ENCODE data around the gene ARL8B.
A peak's percentile ranks its signal among the peaks of the same experiment; 100 is the strongest.

The ARL8B gene

DNA sequence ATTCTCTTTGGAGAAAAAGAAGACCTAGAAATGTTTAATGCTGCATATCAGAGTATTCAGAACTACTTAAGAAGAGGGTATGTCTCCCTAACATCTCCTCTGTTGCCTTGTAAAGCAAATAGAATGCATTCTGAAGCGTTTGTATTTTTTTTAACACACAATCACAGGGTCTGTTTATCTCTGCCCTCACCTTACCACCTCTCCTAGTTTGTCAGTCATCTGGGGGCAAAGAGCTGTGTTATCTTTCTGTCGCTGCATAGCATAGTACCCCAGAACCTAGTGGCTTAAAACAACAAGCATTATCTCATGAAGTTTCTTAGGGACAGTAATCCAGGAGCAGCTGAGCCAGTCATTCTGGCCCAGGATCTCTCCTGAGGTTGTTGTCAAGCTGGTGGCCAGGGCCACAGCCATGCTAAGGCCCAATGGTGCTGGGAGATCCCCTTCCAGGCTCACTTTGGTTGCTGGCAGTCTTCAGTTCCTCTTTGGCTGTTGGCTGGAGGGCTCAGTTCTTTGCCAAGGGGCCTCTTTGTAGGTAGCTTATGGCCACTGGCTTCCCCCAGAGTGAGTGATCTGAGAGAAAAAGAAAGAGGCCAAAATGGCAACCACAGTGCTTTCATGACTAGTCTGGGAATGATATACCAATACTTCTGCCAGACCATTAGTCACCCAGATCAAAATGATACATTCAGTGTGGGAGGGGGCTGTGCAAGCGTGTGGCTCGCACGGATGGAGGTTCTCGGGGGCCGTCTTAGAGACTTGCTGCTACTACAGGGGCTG, 83.3 kb downstream of the ARL8B start:
- intact Hi-C loops (cut with micrococcal nuclease) = no loop called here
- Mint-ChIP-seq H3K36me3 (ENCODE audit: low read depth) (peaks cover 96% of the 10 kb centered on the region), H3K9me3 (no peaks in the 10 kb centered on the region), H3K27ac (peak overlapping the region; percentile 78), H3K4me1 (ENCODE audit: low read depth) (peaks cover 17% of the 10 kb centered on the region), H3K4me3 (no peak overlapping the region), H3K27me3 (no peaks in the 10 kb centered on the region)

DNA sequence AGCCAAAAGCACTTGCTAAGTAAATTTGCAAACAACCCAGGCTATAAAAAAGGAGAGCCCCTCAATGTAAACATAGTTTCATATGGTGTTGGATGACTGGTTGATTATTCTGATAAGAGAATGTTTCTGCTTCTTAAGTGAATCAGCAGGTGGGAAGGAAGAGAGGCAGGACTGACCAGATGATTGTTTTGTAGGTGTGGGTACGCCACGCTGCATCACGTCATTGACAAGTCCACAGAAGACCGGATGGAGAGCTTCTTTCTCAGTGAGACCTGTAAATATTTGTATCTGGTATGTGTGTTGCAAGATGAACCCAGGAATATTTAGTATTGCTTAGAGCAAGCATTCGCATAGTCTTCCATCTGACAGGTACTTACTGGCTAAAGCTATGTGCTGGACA, 88.8 kb downstream of the ARL8B start:
- Mint-ChIP-seq H3K36me3 (ENCODE audit: low read depth) (peaks cover 98% of the 10 kb centered on the region), H3K27me3 (no peaks in the 10 kb centered on the region), H3K27ac (no peak overlapping the region), H3K4me1 (ENCODE audit: low read depth) (no peaks in the 10 kb centered on the region), H3K4me3 (no peak overlapping the region), H3K9me3 (no peaks in the 10 kb centered on the region)
- intact Hi-C loops (cut with micrococcal nuclease) = no loop called here

DNA sequence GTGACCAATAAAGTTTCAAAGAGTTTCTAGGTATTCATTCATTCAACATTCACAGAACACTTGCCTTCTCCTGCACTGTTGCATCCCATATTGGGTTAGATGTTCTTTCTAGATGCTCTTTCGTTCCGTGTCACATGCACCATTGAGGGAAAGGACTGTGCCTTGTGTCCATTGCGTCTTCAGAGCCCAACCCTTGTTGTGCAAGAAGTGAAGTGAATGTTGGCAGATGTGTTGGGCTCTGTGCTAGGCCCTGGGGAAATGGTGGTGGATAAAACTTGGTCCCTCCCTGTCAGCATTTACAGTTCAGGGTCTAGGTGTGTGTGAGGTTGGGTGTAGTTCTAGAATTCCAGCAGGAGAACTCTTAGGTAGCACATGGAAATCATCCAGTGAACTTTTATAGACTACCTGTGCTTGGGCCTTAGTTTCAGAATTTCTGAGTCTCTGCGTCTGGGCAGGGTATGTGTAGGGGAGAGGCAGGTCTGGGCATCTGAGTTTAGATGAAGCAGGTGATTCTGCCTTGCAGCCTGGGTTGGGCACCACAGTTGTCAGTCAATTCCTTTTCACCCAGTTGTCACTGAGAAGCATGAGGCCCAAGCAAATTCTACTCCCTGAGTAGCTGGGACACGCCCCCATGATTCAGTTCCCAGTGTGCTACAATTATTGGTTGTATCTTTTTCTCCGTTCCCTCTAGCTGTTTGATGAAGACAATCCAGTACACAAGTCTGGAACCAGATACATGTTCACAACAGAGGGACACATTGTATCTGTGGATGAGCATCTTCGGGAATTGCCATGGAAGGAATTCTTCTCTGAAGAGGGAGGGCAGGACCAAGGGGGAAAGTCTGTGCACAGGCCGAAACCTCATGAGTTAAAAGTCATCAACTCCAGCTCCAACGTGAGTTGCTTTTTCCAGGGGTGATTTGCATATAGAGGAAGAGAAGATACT, 90.8 kb downstream of the ARL8B start:
- intact Hi-C loops (cut with micrococcal nuclease) = no loop called here
- H3K4me1 Mint-ChIP-seq (ENCODE audit: low read depth) = no peaks in the 10 kb centered on the region
- no peaks in the 10 kb centered on the region for H3K9me3 Mint-ChIP-seq
- no peak overlapping the region for H3K4me3 Mint-ChIP-seq
- peaks cover 96% of the 10 kb centered on the region for H3K36me3 Mint-ChIP-seq (ENCODE audit: low read depth)
- H3K27ac Mint-ChIP-seq = peak overlapping the region; percentile 40
- no peaks in the 10 kb centered on the region for H3K27me3 Mint-ChIP-seq

DNA sequence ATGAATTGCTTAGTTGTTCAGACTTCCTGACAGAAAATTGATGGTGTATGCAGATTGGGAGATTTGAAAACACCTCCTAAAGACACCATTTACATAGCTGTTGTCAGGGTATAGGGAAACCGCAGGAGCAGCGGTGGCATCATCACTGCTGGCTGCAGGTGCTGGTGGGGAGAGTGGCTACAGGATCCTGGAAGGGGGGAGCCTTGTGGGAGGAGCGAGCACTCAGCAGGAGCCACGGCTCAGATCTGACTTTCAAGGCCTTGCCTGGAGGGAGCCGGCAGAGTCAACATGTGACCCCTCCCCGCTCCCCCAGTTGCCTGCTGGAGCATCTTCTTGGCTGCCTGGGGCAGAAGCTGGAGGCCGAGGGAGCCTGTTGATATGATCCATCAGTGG, 91.5 kb downstream of the ARL8B start:
- Mint-ChIP-seq H3K4me1 (ENCODE audit: low read depth) (no peaks in the 10 kb centered on the region), H3K4me3 (no peak overlapping the region), H3K27me3 (no peaks in the 10 kb centered on the region), H3K27ac (peak overlapping the region; percentile 40), H3K9me3 (no peaks in the 10 kb centered on the region), H3K36me3 (ENCODE audit: low read depth) (peaks cover 96% of the 10 kb centered on the region)
- intact Hi-C loops (cut with micrococcal nuclease) = no loop called here

DNA sequence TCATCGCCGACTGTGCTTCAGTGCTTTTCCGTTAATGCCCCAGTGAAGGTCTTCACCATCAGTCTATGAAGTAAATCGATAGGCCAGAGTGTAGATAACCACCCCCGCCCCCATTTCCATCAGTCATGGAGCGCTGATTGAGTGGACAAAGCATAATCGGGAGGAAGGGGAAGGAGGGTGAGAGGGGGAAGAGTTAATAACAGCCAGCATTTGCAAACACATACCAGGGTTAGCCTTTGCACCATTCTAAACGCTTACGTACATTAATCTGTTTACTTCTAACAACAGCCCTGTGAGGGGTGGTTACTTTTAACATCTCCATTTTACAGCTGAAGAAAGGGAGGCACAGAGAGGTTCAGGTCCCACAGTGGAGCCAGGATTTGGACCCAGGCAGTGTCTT, 92.3 kb downstream of the ARL8B start:
- H3K27ac Mint-ChIP-seq = no peak overlapping the region
- H3K27me3 Mint-ChIP-seq = no peaks in the 10 kb centered on the region

DNA sequence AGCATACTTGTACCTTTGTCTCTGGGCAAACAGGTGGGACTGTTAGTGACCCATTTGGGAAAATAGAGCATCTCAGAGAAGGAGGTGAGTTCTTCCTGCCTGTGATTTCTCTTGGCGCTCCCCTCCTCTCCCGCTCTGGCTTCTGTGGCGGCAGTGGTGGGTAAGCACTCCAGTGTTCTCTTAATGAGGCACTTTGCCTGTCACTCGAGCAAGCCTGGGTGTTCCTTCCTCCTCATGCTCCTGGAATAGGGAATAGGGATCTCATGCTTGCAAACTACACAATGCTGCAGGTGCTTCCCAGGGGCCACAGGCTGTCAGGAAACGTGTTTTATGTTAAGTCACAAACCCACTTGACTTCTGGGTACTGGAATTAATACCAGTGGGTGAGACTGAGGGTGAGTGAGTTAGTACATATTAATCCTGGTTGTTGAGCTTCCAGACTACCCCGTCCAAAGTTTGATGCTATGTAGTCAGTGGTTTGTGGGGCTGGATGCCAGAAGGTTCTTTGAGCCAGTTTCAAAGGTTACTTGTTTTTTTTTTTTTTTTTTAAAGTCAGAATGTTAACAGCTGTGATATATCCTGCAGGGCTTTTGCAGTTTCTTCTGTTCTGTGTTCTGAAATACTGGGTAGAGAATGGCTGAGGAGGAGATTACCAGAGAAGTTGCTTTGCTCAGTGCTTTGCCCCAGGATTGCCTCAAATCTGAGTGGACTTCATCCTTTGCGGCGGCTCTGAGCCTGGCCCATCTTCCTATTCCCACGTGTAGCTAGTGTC, 95.9 kb downstream of the ARL8B start:
- peaks cover 6% of the 10 kb centered on the region for H3K4me1 Mint-ChIP-seq (ENCODE audit: low read depth)
- no peak overlapping the region for H3K27ac Mint-ChIP-seq
- H3K4me3 Mint-ChIP-seq = no peak overlapping the region
- H3K9me3 Mint-ChIP-seq = no peaks in the 10 kb centered on the region
- peaks cover 92% of the 10 kb centered on the region for H3K36me3 Mint-ChIP-seq (ENCODE audit: low read depth)
- no peaks in the 10 kb centered on the region for H3K27me3 Mint-ChIP-seq
- intact Hi-C loops (cut with micrococcal nuclease) = no loop called here

More for the DNA sequence above, 92.3 kb downstream of the ARL8B start:
- Mint-ChIP-seq H3K4me3 (no peak overlapping the region), H3K9me3 (no peaks in the 10 kb centered on the region), H3K36me3 (ENCODE audit: low read depth) (peaks cover 96% of the 10 kb centered on the region), H3K4me1 (ENCODE audit: low read depth) (no peaks in the 10 kb centered on the region)
- intact Hi-C loops (cut with micrococcal nuclease) = no loop called here

DNA sequence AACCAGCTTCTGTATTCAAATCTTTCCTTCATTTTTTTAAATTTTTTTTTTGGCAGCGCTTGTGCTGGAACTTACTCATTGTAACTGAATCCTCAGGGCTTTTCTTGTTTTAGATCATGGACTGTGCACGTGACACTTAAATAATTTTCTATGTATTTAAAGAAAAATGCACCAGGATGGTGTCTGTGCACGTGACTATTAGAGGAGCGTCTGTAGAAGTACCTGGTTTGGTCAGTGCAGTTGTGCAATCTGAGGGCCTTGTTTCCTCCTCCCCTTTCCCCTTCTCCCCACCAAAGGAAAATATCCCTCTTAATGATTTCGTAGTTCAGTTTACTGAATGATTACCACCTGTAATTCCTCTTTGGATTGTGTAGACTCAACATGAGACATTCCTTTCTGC, 96.7 kb downstream of the ARL8B start:
- H3K4me3 Mint-ChIP-seq = no peak overlapping the region
- H3K36me3 Mint-ChIP-seq (ENCODE audit: low read depth) = peaks cover 84% of the 10 kb centered on the region
- no peaks in the 10 kb centered on the region for H3K9me3 Mint-ChIP-seq
- no peak overlapping the region for H3K27ac Mint-ChIP-seq
- intact Hi-C loops (cut with micrococcal nuclease) = no loop called here
- H3K27me3 Mint-ChIP-seq = no peaks in the 10 kb centered on the region
- H3K4me1 Mint-ChIP-seq (ENCODE audit: low read depth) = peaks cover 6% of the 10 kb centered on the region

DNA sequence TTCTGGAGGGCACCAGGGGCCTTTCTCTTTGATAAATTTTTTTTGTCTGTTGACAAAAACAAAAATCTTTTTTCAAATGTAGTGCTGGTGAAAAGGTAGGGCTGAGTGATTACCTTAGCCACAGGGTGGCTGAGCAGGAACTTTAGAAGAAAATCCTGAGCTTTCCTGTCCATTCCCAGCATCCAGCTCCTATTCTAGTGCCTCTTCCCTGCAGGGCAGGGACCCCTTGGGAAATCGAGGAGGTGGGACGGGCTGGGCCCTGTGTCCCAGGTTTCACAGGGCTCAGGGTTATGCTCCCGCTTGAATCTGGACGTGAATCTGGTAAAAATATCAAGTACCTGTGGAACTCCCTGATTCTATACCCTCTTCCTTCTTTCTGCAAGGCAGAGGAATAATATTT, 97.1 kb downstream of the ARL8B start:
- Mint-ChIP-seq H3K36me3 (ENCODE audit: low read depth) (peaks cover 80% of the 10 kb centered on the region), H3K4me3 (no peak overlapping the region), H3K27me3 (no peaks in the 10 kb centered on the region), H3K9me3 (no peaks in the 10 kb centered on the region), H3K4me1 (ENCODE audit: low read depth) (peaks cover 6% of the 10 kb centered on the region), H3K27ac (no peak overlapping the region)
- intact Hi-C loops (cut with micrococcal nuclease) = no loop called here

DNA sequence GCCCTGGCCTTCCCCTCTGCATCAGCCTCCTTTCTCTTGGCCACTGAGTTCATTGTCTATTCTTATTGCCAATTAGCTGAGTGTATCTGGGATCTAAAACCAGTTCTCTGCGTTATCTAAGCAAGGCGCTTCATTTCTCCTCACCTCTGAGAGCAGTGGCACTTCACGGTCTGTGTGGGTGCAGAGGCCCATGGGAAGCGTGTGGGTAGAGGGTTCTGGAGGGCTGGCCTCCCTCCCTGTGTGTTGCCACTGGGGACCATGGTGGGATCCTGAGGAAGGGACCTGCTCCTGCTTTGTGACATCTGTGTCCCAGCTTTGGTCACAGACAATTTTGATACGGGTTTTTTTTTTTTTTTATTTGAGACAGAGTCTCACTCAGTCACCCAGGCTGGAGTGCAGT, 98.1 kb downstream of the ARL8B start:
- Mint-ChIP-seq H3K27ac (peak overlapping the region; percentile 2), H3K4me1 (ENCODE audit: low read depth) (peaks cover 6% of the 10 kb centered on the region), H3K9me3 (no peaks in the 10 kb centered on the region), H3K4me3 (no peak overlapping the region), H3K27me3 (no peaks in the 10 kb centered on the region), H3K36me3 (ENCODE audit: low read depth) (peaks cover 70% of the 10 kb centered on the region)
- intact Hi-C loops (cut with micrococcal nuclease) = loop anchor here (10.0 kb wide), 1 partner anchor 1585 kb away; no protein-coding TSS in a partner anchor

DNA sequence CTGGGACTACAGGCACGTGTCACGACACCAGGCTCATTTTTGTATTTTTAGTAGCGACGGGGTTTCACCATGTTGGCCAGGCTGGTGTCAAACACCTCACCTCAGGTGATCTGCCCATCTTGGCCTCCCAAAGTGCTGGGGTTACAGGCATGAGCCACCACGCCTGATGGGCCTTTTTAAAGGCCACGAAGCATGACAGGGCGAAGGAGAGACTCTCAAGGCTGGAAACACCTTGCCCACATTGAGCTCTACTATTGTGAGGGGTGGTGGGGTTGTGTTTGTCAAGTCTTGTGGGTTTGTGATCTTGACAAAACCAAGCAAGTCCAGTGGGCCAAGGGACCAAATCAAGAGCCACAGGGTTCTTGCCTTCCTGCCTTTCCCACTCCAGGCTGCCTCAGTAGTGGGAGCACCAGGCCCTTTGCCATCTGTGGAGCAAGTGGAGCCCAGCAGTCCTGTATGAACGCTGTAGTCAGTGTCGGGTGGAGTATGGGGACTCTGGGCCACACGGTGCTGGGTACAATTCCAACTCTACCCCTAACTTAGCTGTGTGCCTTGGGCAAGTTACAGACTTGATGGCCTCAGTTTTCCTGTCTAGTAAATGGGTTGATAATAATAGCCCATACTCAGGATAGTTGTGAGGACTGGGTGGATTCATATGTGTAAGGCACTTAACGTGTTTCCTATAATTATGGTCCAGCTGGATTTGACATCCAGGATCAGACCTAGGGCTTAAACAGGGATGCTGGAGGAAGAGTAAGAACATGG, 98.8 kb downstream of the ARL8B start:
- peak overlapping the region; percentile 2 for H3K27ac Mint-ChIP-seq

DNA sequence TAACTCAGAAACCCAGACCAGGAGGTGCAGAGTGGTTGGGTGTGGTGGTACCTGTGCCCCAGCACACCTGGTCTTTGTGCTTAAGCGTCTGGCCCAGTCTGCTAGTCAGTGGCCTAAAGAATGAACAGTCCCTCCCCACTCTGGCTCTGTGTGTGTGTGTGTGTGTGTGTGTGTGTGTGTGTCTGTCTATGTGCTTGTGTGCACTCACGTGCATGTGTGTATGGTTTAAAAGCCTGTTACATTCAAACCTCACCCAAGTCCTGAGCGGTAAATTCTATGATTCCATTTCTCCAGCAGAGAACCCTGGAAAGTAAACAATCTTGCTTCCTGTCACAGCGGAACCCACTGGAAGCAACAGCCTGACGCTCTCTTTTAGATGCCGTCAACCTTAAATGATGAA, 99.6 kb downstream of the ARL8B start:
- H3K4me1 Mint-ChIP-seq (ENCODE audit: low read depth) = peaks cover 6% of the 10 kb centered on the region
- no peak overlapping the region for H3K27ac Mint-ChIP-seq
- H3K27me3 Mint-ChIP-seq = no peaks in the 10 kb centered on the region
- H3K36me3 Mint-ChIP-seq (ENCODE audit: low read depth) = peaks cover 58% of the 10 kb centered on the region
- no peaks in the 10 kb centered on the region for H3K9me3 Mint-ChIP-seq
- no peak overlapping the region for H3K4me3 Mint-ChIP-seq
- intact Hi-C loops (cut with micrococcal nuclease) = loop anchor here (10.0 kb wide), 1 partner anchor 1583 kb away; no protein-coding TSS in a partner anchor

More for the DNA sequence above, 98.8 kb downstream of the ARL8B start:
- no peak overlapping the region for H3K4me3 Mint-ChIP-seq
- H3K4me1 Mint-ChIP-seq (ENCODE audit: low read depth) = peaks cover 6% of the 10 kb centered on the region
- no peaks in the 10 kb centered on the region for H3K27me3 Mint-ChIP-seq
- peaks cover 64% of the 10 kb centered on the region for H3K36me3 Mint-ChIP-seq (ENCODE audit: low read depth)
- intact Hi-C loops (cut with micrococcal nuclease) = loop anchor here (10.0 kb wide), 1 partner anchor 1584 kb away; no protein-coding TSS in a partner anchor
- no peaks in the 10 kb centered on the region for H3K9me3 Mint-ChIP-seq

DNA sequence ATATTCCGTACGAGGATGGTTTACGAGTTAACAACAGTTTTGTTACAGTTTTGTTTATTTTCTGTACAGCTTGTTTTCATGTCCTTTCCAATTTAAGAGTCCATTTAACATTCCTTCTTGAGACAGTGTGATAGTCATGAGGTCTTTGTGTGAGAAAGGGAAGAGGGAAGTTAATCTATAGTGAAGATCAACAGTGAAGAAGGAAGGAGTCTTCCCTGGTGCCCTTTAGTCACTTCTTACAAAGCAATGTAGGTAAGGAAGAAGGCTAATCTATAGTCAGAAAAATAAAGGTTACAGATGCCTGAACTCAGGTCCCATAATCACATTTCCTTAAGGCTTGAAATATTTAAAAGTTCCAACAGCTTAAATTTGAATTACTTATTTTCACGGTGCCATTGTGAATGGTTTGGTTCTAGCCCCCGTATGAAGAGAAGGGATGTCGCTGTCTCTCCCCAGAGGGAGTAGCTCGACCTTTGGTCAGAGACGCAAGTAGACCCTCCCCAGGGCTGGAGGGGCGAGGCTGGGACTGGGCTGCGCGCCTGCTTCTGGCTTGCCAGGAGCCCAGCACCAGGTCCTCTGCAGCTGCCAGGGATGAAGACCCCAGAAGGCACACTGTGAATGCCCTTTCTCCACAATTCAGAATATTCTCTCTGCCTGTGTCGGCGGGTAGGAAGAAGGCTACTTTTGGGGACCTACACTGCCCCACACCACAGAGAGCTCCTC, 100.4 kb downstream of the ARL8B start:
- Mint-ChIP-seq H3K36me3 (ENCODE audit: low read depth) (peaks cover 50% of the 10 kb centered on the region), H3K27me3 (no peaks in the 10 kb centered on the region), H3K27ac (no peak overlapping the region), H3K4me3 (no peak overlapping the region), H3K9me3 (no peaks in the 10 kb centered on the region), H3K4me1 (ENCODE audit: low read depth) (peaks cover 6% of the 10 kb centered on the region)
- intact Hi-C loops (cut with micrococcal nuclease) = loop anchor here (10.0 kb wide), 1 partner anchor 1582 kb away; no protein-coding TSS in a partner anchor

Measured in dendritic cell treated with granulocyte-macrophage colony-stimulating factor and Interleukin-4, amounts not matched to agents 40 ng/mL and 50 ng/mL, for 4 days (primary cell).